GM23338 (cell line): ENCODE measurements around the gene R3HDM4.

Experiments used
- CREB1 ChIP-seq: fragments of 250-450 bp; sonication (Bioruptor Pico); IDR thresholded peaks from 2 replicates; pipeline ENCODE4 v1.5.0; 2020; ENCODE audit warnings: low read depth, mild to moderate bottlenecking, moderate library complexity
- CTCF ChIP-seq, 2 experiments: fragments of 200-600 bp in 1 of 2; sonication (generic) in 1 of 2; conservative IDR thresholded peaks; 2 replicates each; pipeline versions ENCODE4 v1.5.1 to v1.6.1; 2016 to 2017; ENCODE audit warnings: antibody characterized with exemption in 2 of 2, low read depth in 2 of 2, mild to moderate bottlenecking in 2 of 2, moderate library complexity in 1 of 2
- EZH2 ChIP-seq: fragments of 200-600 bp; sonication (generic); IDR thresholded peaks from one replicate; pipeline ENCODE4 v1.8.0; 2017; ENCODE audit warnings: antibody characterized with exemption, mild to moderate bottlenecking, low read depth; ENCODE audit not compliant: unreplicated experiment
- EZH2phosphoT487 ChIP-seq: fragments of 200-600 bp; sonication (generic); IDR thresholded peaks from one replicate; pipeline ENCODE4 v1.8.1; 2018; ENCODE audit warnings: antibody characterized with exemption; ENCODE audit not compliant: unreplicated experiment
- JUNB ChIP-seq: IDR thresholded peaks from one replicate; pipeline ENCODE4 v1.6.1; 2016; ENCODE audit warnings: antibody characterized with exemption; ENCODE audit not compliant: unreplicated experiment
- NANOG ChIP-seq: IDR thresholded peaks from 2 replicates; pipeline ENCODE4 v1.6.1; 2016; ENCODE audit warnings: antibody characterized with exemption, borderline replicate concordance
- POLR2AphosphoS5 ChIP-seq: IDR thresholded peaks from 2 replicates; pipeline ENCODE4 v1.6.1; 2016; ENCODE audit warnings: antibody characterized with exemption, low read depth
- REST ChIP-seq: IDR thresholded peaks from one replicate; pipeline ENCODE4 v1.6.1; 2018; ENCODE audit warnings: antibody characterized with exemption; ENCODE audit not compliant: unreplicated experiment
- STAT1 ChIP-seq: IDR thresholded peaks from one replicate; pipeline ENCODE4 v1.6.1; 2016; ENCODE audit warnings: antibody characterized with exemption; ENCODE audit not compliant: unreplicated experiment
- ZNF114 ChIP-seq: fragments of 250-450 bp; sonication (Bioruptor Pico); IDR thresholded peaks from 2 replicates; pipeline ENCODE4 v1.5.0; 2020; ENCODE audit warnings: mild to moderate bottlenecking, moderate library complexity
- ZNF331 ChIP-seq: fragments of 250-450 bp; sonication (Bioruptor Pico); IDR thresholded peaks from 2 replicates; pipeline ENCODE4 v1.5.0; 2020; ENCODE audit warnings: low read depth, mild to moderate bottlenecking, moderate library complexity
- TF ChIP-seq, protein P1 (sequence below): IDR thresholded peaks from 2 replicates; pipeline ENCODE4 v1.6.1; 2016; ENCODE audit warnings: antibody characterized with exemption
- TF ChIP-seq, protein P2 (sequence below): fragments of 250-450 bp; sonication (Bioruptor Pico); IDR thresholded peaks from 2 replicates; pipeline ENCODE4 v1.5.0; 2020; ENCODE audit warnings: mild to moderate bottlenecking, moderate library complexity

DNA sequence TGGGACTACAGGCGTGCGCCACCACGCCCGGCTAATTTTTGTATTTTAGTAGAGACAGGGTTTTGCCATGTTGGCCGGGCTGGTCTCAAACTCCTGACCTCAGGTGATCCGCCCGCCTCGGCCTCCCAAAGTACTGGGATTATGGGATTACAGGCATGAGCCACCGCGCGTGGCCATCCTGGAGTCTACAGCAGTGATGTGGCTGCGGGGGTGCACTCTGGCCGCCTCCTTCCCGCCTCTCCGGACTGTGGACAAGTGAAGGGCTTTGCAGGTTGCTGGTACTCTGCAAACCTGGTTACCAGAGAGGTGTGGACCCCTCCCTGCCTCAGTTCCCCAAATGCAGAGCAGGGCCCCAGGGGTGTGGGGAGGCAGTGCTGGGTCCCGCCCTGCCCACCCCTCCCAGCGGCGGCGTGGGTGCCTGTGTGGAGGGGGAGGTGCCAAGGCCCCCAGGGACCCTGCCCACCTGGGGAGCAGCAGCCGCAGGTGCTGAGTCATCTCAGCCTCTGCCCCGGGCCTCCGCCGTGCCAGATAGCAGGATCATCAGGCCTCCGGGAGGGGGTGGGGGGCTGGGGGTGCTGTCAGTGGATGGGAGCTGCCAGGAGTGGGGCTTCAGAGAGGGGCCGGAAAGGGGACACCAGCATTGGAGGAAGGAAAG lies 36.0 kb upstream of the R3HDM4 start:
- no peak for TF ChIP-seq CTCF (conservative IDR thresholded peaks at IDR 0.05; ENCODE audit: low read depth in 2 of 2)
- TF ChIP-seq REST = no peak
- TF ChIP-seq EZH2phosphoT487 = no peak
- TF ChIP-seq POLR2AphosphoS5 = no peak
- TF ChIP-seq EZH2 = no peak
- no peak for TF ChIP-seq STAT1
- TF ChIP-seq, protein P1, sequence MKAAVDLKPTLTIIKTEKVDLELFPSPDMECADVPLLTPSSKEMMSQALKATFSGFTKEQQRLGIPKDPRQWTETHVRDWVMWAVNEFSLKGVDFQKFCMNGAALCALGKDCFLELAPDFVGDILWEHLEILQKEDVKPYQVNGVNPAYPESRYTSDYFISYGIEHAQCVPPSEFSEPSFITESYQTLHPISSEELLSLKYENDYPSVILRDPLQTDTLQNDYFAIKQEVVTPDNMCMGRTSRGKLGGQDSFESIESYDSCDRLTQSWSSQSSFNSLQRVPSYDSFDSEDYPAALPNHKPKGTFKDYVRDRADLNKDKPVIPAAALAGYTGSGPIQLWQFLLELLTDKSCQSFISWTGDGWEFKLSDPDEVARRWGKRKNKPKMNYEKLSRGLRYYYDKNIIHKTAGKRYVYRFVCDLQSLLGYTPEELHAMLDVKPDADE = no peak
- TF ChIP-seq CREB1 = no peak
- no peak for TF ChIP-seq NANOG
- no peak for TF ChIP-seq ZNF114 (CRISPR knock-in tag)
- TF ChIP-seq JUNB = no peak
- TF ChIP-seq, protein P2, sequence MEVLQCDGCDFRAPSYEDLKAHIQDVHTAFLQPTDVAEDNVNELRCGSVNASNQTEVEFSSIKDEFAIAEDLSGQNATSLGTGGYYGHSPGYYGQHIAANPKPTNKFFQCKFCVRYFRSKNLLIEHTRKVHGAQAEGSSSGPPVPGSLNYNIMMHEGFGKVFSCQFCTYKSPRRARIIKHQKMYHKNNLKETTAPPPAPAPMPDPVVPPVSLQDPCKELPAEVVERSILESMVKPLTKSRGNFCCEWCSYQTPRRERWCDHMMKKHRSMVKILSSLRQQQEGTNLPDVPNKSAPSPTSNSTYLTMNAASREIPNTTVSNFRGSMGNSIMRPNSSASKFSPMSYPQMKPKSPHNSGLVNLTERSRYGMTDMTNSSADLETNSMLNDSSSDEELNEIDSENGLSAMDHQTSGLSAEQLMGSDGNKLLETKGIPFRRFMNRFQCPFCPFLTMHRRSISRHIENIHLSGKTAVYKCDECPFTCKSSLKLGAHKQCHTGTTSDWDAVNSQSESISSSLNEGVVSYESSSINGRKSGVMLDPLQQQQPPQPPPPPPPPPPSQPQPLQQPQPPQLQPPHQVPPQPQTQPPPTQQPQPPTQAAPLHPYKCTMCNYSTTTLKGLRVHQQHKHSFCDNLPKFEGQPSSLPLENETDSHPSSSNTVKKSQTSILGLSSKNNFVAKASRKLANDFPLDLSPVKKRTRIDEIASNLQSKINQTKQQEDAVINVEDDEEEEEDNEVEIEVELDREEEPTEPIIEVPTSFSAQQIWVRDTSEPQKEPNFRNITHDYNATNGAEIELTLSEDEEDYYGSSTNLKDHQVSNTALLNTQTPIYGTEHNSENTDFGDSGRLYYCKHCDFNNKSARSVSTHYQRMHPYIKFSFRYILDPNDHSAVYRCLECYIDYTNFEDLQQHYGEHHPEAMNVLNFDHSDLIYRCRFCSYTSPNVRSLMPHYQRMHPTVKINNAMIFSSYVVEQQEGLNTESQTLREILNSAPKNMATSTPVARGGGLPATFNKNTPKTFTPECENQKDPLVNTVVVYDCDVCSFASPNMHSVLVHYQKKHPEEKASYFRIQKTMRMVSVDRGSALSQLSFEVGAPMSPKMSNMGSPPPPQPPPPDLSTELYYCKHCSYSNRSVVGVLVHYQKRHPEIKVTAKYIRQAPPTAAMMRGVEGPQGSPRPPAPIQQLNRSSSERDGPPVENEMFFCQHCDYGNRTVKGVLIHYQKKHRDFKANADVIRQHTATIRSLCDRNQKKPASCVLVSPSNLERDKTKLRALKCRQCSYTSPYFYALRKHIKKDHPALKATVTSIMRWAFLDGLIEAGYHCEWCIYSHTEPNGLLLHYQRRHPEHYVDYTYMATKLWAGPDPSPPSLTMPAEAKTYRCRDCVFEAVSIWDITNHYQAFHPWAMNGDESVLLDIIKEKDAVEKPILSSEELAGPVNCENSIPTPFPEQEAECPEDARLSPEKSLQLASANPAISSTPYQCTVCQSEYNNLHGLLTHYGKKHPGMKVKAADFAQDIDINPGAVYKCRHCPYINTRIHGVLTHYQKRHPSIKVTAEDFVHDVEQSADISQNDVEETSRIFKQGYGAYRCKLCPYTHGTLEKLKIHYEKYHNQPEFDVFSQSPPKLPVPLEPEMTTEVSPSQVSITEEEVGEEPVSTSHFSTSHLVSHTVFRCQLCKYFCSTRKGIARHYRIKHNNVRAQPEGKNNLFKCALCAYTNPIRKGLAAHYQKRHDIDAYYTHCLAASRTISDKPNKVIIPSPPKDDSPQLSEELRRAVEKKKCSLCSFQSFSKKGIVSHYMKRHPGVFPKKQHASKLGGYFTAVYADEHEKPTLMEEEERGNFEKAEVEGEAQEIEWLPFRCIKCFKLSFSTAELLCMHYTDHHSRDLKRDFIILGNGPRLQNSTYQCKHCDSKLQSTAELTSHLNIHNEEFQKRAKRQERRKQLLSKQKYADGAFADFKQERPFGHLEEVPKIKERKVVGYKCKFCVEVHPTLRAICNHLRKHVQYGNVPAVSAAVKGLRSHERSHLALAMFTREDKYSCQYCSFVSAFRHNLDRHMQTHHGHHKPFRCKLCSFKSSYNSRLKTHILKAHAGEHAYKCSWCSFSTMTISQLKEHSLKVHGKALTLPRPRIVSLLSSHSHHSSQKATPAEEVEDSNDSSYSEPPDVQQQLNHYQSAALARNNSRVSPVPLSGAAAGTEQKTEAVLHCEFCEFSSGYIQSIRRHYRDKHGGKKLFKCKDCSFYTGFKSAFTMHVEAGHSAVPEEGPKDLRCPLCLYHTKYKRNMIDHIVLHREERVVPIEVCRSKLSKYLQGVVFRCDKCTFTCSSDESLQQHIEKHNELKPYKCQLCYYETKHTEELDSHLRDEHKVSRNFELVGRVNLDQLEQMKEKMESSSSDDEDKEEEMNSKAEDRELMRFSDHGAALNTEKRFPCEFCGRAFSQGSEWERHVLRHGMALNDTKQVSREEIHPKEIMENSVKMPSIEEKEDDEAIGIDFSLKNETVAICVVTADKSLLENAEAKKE (CRISPR knock-in tag) = no peak
- no peak for TF ChIP-seq ZNF331 (CRISPR knock-in tag)
